OCI-LY1 (cell line): ENCODE data around the gene HINT1.

Source experiments
- CTCF ChIP-seq: fragments of 200-600 bp; sonication (generic), shearing (Covaris generic); IDR thresholded peaks from 2 replicates; pipeline ENCODE4 v1.5.1; 2017; ENCODE audit warnings: mild to moderate bottlenecking, antibody characterized with exemption, low read length, moderate library complexity, mixed read lengths
- EZH2 ChIP-seq: fragments of 200-600 bp; sonication (generic), shearing (Covaris generic); IDR thresholded peaks from 2 replicates; pipeline ENCODE4 v1.8.0; 2017; ENCODE audit warnings: borderline replicate concordance, mixed run types, mild to moderate bottlenecking, antibody characterized with exemption, low read length, moderate library complexity, mixed read lengths

- peak; percentile 28; the same call in 1 of the 2 replicates for TF ChIP-seq CTCF
- TF ChIP-seq EZH2 = no peak
Measured at GRCh38 chr5:131165119-131165727, at the start of gene HINT1.
